Subcutaneous adipose tissue (tissue), 4 donors: ENCODE results near the gene BBS1. TPM values are rescaled to one million over a fixed set of nuclear protein-coding genes. Genes with fewer than 3 reads are reported as not detected.

Experiments used
- CTCF ChIP-seq: fragments of 450-650 bp; IDR thresholded peaks from one replicate; pipeline ENCODE4 v1.5.1; 2016; ENCODE audit warnings: low read depth, mild to moderate bottlenecking, control low read depth, antibody characterized with exemption, moderate library complexity
- total RNA-seq, 4 donors: library from RNA; depleted of rRNA; stranded (reverse); fragments of >200 nt; gene quantifications; one replicate each; pipeline ENCODE4 v1.1.0, GENCODE V29; 2016

BBS1 gene
- total RNA-seq, 4 donors from 2014 or later, result 25.5 to 53.7 (median 39.3) TPM

GRCh38 chr11:66548041-66548440, 37.6 kb downstream of the BBS1 start:
- TF ChIP-seq CTCF, result no peak

- no peak for TF ChIP-seq CTCF
Observed at GRCh38 chr11:66548774-66549630, 38.6 kb downstream of the BBS1 start.

- TF ChIP-seq CTCF, result no peak
Observed at GRCh38 chr11:66549696-66550095, 39.3 kb downstream of the BBS1 start.

GRCh38 chr11:66550887-66551286, 40.5 kb downstream of the BBS1 start:
- TF ChIP-seq CTCF, result no peak

GRCh38 chr11:66554602-66555001, 44.2 kb downstream of the BBS1 start:
- TF ChIP-seq CTCF, result no peak

- no peak for TF ChIP-seq CTCF
Observed at GRCh38 chr11:66555416-66555815, 45.0 kb downstream of the BBS1 start.

- TF ChIP-seq CTCF, result no peak
Observed at GRCh38 chr11:66556086-66556485, 45.7 kb downstream of the BBS1 start.
